ENCODE results near the gene ASTE1. TPM values are rescaled to one million over a fixed set of nuclear protein-coding genes. Genes with fewer than 3 reads are reported as not detected.

Gene ASTE1
- total and polyA plus RNA-seq, 7 donors, result 1.7 to 3.2 (median 2.4) TPM

DNA sequence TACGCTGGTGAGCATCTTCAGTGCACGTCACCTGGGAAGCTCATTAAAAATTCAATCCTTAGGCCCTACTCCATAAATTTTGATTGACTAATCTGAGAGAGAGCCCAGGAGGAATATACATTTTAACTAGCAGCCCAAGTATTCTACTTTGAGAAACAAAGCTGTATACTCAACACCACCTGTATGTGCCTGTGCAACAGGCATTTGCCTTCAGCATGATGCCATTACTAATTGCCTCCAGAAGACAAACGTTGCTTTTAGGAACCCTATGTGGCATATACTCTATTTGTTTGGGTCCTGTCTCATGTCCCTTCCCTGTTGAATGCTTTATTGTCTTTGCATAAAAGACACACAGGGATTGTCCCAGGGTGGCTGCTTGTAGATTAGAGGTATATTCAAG is 7.7 kb downstream of the ASTE1 start:
- H3K27me3 ChIP-seq (ENCODE audit: insufficient read depth in 3 of 3, low read length in 2 of 3), result no peaks in the 10 kb centered on the region

DNA sequence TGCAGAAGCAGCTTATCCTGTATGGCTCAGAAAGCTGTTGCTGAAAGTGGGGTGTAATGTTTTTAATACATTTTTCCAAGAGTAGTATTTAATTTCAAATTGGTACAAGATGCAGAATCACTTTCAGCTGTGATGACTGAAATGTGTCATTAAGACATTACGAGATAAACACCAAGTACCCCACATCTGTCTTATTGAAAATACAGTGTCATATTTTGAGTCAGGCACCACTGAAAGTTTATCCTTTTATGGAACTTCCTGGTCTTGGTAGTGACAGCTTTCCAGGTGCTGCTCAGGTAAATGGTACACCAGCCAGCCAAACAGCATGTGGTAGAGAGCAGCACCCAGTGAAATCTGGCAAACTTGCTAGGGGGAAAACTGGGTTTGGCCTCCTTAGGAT is 16.9 kb downstream of the ASTE1 start:
- no peaks in the 10 kb centered on the region for H3K9me3 ChIP-seq
- H3K27me3 ChIP-seq (ENCODE audit: insufficient read depth in 3 of 3, low read length in 2 of 3), result no peaks in the 10 kb centered on the region
- WGBS, 3 donors, result 95 to 97% (median 97%) methylated on average over 1 of the region's 1 CpG
- H3K27ac ChIP-seq, result no peak overlapping the region
- DNase-seq (no peak), ATAC-seq (no peak)
- peaks cover 7 to 90% of the 10 kb centered on the region in 2 donors for H3K36me3 ChIP-seq (ENCODE audit: insufficient read depth in 1 of 2, low read depth in 1 of 2)
- H3K4me3 ChIP-seq, result no peak overlapping the region
- intact Hi-C loops (cut with DNase I), result no loop called here
- H3K4me1 ChIP-seq, result no peaks in the 10 kb centered on the region
- TF ChIP-seq, protein P1, sequence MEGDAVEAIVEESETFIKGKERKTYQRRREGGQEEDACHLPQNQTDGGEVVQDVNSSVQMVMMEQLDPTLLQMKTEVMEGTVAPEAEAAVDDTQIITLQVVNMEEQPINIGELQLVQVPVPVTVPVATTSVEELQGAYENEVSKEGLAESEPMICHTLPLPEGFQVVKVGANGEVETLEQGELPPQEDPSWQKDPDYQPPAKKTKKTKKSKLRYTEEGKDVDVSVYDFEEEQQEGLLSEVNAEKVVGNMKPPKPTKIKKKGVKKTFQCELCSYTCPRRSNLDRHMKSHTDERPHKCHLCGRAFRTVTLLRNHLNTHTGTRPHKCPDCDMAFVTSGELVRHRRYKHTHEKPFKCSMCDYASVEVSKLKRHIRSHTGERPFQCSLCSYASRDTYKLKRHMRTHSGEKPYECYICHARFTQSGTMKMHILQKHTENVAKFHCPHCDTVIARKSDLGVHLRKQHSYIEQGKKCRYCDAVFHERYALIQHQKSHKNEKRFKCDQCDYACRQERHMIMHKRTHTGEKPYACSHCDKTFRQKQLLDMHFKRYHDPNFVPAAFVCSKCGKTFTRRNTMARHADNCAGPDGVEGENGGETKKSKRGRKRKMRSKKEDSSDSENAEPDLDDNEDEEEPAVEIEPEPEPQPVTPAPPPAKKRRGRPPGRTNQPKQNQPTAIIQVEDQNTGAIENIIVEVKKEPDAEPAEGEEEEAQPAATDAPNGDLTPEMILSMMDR (IDR thresholded peaks at IDR 0.05), result no peak

More for the DNA sequence above, 7.7 kb downstream of the ASTE1 start:
- TF ChIP-seq, protein P1 (IDR thresholded peaks at IDR 0.05), result no peak
- no peak for DNase-seq
- WGBS, 3 donors, result 72 to 81% (median 78%) methylated on average over 3 of the region's 3 CpGs
- Histone ChIP-seq H3K36me3 (ENCODE audit: insufficient read depth in 1 of 2, low read depth in 1 of 2) (peaks cover 3 to 72% of the 10 kb centered on the region in 2 donors), H3K27ac (no peak overlapping the region), H3K4me1 (peaks cover 10% of the 10 kb centered on the region), H3K9me3 (no peaks in the 10 kb centered on the region), H3K4me3 (no peak overlapping the region)
- ATAC-seq, result no peak
- intact Hi-C loops (cut with DNase I), result no loop called here

DNA sequence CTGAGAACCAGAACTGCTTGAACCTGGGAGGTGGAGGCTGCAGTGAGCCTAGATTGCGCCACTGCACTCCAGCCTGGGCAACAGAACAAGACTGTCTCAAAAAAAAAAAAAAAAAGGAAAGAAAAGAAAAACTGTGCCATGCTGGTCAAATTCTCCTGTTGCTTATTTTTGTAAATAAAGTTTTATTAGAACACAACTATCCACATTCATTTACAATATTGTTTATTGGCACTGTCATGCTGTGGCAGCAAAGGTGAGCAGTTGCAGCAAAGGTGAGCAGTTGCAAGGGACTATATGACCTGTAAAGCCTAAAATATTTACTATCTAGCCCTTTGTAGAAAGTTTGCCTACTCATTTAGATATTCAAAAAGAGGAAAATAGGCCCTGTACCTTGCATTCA is 18.3 kb downstream of the ASTE1 start:
- H3K36me3 ChIP-seq (ENCODE audit: insufficient read depth in 1 of 2, low read depth in 1 of 2), result peaks cover 7 to 86% of the 10 kb centered on the region in 2 donors
- no peaks in the 10 kb centered on the region for H3K9me3 ChIP-seq
- no peak overlapping the region for H3K4me3 ChIP-seq
- intact Hi-C loops (cut with DNase I), result no loop called here
- TF ChIP-seq, protein P1 (IDR thresholded peaks at IDR 0.05), result no peak
- no peak overlapping the region for H3K27ac ChIP-seq
- no peaks in the 10 kb centered on the region for H3K4me1 ChIP-seq
- ATAC-seq, result no peak
- no peaks in the 10 kb centered on the region for H3K27me3 ChIP-seq (ENCODE audit: insufficient read depth in 3 of 3, low read length in 2 of 3)
- WGBS, 3 donors, result 93 to 100% (median 100%) methylated on average over 1 of the region's 1 CpG
- DNase-seq, result no peak

DNA sequence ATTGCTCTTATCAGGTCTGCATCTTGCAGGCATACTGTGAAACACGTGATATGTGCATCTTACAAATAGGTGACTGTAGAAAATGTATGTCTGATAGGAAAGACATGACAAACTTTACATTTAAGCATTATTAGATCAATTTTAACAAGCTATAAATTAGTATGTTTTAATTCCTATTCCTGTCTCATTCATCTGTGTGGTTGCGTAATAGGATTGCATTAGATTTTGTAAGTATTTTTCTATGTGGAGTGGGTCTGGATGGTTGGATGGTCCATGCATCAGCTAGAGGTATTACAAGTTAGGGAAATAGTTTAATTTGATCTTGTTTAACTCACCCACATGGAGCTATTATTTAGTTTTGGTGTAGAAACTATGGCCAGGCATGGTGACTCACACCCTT is 18.8 kb downstream of the ASTE1 start:
- intact Hi-C loops (cut with DNase I), result no loop called here
- no peak overlapping the region for H3K4me3 ChIP-seq
- no peaks in the 10 kb centered on the region for H3K9me3 ChIP-seq
- H3K36me3 ChIP-seq (ENCODE audit: insufficient read depth in 1 of 2, low read depth in 1 of 2), result peaks cover 7 to 87% of the 10 kb centered on the region in 2 donors
- WGBS, 3 donors, result 97 to 99% (median 99%) methylated on average over 2 of the region's 2 CpGs
- H3K27ac ChIP-seq, result no peak overlapping the region
- ATAC-seq (no peak), DNase-seq (no peak)
- TF ChIP-seq, protein P1 (IDR thresholded peaks at IDR 0.05), result no peak
- no peaks in the 10 kb centered on the region for H3K4me1 ChIP-seq
- no peaks in the 10 kb centered on the region for H3K27me3 ChIP-seq (ENCODE audit: insufficient read depth in 3 of 3, low read length in 2 of 3)

DNA sequence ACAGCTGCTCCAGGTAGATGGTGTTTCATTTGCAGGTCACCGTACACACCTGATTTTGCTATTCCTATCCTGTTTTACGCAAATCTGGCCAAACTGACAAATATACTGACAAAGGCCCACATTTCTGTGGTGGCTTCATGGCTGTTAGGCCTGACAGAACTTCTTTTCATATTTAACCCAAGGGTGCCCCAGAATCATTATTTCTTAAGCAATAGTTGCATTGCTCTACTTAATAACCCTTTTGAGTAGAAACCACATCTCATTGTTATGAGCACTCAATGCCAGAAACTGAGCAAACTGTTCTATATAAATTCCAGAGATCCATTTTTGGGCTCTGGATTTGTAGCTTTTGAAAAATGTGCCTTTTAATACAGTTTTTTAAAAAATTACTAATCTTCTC is 19.4 kb downstream of the ASTE1 start:
- Histone ChIP-seq H3K9me3 (no peaks in the 10 kb centered on the region), H3K4me3 (no peak overlapping the region), H3K36me3 (ENCODE audit: insufficient read depth in 1 of 2, low read depth in 1 of 2) (peaks cover 7 to 81% of the 10 kb centered on the region in 2 donors), H3K27me3 (ENCODE audit: insufficient read depth in 3 of 3, low read length in 2 of 3) (no peaks in the 10 kb centered on the region), H3K27ac (no peak overlapping the region), H3K4me1 (no peaks in the 10 kb centered on the region)
- TF ChIP-seq, protein P1 (IDR thresholded peaks at IDR 0.05), result no peak
- ATAC-seq, result no peak
- intact Hi-C loops (cut with DNase I), result no loop called here
- no peak for DNase-seq
- WGBS, 3 donors, result 99 to 100% (median 99%) methylated on average over 2 of the region's 2 CpGs

All from psoas muscle (tissue), 8 donors.